MM.1S (cell line): ENCODE measurements around the gene TMEM119.

Experiments
- CTCF ChIP-seq: fragments of 300-600 bp; sonication (generic); IDR thresholded peaks from 2 replicates; pipeline ENCODE4 v1.5.1; 2016; ENCODE audit warnings: antibody characterized with exemption, low read length, mixed read lengths
- EZH2 ChIP-seq: fragments of 300-600 bp; sonication (generic); optimal IDR thresholded peaks from 2 replicates; pipeline ENCODE3; 2017; ENCODE audit warnings: low read depth, mild to moderate bottlenecking, antibody characterized with exemption, low read length, mixed read lengths
- EZH2phosphoT487 ChIP-seq: fragments of 300-600 bp; sonication (generic); IDR thresholded peaks from 2 replicates; pipeline ENCODE4 v1.6.1; 2018; ENCODE audit warnings: antibody characterized with exemption, low read length

- no peak for TF ChIP-seq CTCF
- TF ChIP-seq EZH2phosphoT487 = no peak
- TF ChIP-seq EZH2 = no peak
These were observed 37.5 kb upstream of the TMEM119 start for GRCh38 chr12:108635201-108635996.
